ENCODE results near the gene ATG2B.

The ATG2B gene

GRCh38 chr14:96383445-96383844 is 20.3 kb upstream of the ATG2B start:
- DNase-seq (ENCODE audit: low read depth, low spot score): no peak
- POLR2A ChIA-PET: no interaction called here
- TF ChIP-seq, protein P1, sequence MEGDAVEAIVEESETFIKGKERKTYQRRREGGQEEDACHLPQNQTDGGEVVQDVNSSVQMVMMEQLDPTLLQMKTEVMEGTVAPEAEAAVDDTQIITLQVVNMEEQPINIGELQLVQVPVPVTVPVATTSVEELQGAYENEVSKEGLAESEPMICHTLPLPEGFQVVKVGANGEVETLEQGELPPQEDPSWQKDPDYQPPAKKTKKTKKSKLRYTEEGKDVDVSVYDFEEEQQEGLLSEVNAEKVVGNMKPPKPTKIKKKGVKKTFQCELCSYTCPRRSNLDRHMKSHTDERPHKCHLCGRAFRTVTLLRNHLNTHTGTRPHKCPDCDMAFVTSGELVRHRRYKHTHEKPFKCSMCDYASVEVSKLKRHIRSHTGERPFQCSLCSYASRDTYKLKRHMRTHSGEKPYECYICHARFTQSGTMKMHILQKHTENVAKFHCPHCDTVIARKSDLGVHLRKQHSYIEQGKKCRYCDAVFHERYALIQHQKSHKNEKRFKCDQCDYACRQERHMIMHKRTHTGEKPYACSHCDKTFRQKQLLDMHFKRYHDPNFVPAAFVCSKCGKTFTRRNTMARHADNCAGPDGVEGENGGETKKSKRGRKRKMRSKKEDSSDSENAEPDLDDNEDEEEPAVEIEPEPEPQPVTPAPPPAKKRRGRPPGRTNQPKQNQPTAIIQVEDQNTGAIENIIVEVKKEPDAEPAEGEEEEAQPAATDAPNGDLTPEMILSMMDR (IDR thresholded peaks at IDR 0.05; ENCODE audit: insufficient read depth, low read length, missing control alignments): no peak
- no peak overlapping the region for H3K4me3 ChIP-seq (ENCODE audit: low read depth, low read length)
- CTCF ChIA-PET: no interaction called here

DNA sequence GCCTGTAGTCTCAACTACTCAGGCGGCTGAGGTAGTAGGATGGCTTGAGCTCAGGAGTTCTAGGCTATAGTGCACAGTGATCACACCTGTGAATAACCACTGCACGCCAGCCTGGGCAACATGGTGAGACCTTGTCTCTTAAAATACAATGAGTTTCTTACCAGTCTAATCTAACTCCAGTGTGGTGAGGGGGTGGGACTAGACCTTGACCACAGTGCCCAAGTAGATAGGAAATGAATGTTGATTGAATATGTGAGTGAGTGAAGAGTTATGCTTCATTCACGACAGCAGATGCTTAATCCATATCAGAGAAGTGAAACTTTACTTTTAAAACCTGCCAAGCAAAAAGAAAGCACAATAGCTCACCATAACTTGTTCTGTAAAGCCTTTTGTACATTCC is 17.6 kb upstream of the ATG2B start:
- TF ChIP-seq, protein P1 (IDR thresholded peaks at IDR 0.05; ENCODE audit: insufficient read depth, low read length, missing control alignments): no peak
- no peak overlapping the region for H3K4me3 ChIP-seq (ENCODE audit: low read depth, low read length)
- CTCF ChIA-PET: interaction anchor here (1.5 kb wide), 2 partner anchors 84 to 280 kb away, joined by 3 to 4 read pairs; no protein-coding TSS in a partner anchor
- POLR2A ChIA-PET: no interaction called here
- DNase-seq (ENCODE audit: low read depth, low spot score): no peak

GRCh38 chr14:96376093-96376492 is 13.0 kb upstream of the ATG2B start:
- POLR2A ChIA-PET: no interaction called here
- no peak overlapping the region for H3K4me3 ChIP-seq (ENCODE audit: low read depth, low read length)
- no peak for DNase-seq (ENCODE audit: low read depth, low spot score)
- TF ChIP-seq, protein P1 (IDR thresholded peaks at IDR 0.05; ENCODE audit: insufficient read depth, low read length, missing control alignments): no peak
- CTCF ChIA-PET: no interaction called here

- CTCF ChIA-PET: no interaction called here
- H3K4me3 ChIP-seq (ENCODE audit: low read depth, low read length): no peak overlapping the region
- TF ChIP-seq, protein P1 (IDR thresholded peaks at IDR 0.05; ENCODE audit: insufficient read depth, low read length, missing control alignments): no peak
- DNase-seq (ENCODE audit: low read depth, low spot score): no peak
- POLR2A ChIA-PET: no interaction called here
Measured at GRCh38 chr14:96373538-96373937, 10.4 kb upstream of the ATG2B start.

DNA sequence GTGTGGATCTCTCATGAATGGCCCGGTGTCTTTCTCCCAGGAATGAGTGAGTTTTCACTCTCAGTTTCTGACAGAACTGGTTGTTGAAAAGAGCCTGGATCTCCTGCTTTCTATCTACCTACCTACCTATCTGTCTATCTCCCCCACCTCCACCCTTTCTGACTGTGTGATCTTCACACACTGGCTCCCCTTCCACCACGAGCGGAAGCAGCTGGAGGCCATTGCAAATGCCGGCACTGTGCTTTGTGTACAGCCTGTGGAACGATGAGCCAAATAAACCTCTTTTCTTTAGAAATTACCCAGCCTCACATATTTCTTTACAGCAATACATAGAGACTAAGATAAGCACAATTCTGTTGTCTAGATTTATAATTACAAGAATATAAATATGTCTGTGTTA is 7.4 kb upstream of the ATG2B start:
- TF ChIP-seq, protein P1 (IDR thresholded peaks at IDR 0.05; ENCODE audit: insufficient read depth, low read length, missing control alignments): no peak
- POLR2A ChIA-PET: no interaction called here
- CTCF ChIA-PET: interaction anchor here (1.0 kb wide), 1 partner anchor 13 kb away, joined by 4 read pairs; no protein-coding TSS in a partner anchor
- no peak for DNase-seq (ENCODE audit: low read depth, low spot score)
- no peak overlapping the region for H3K4me3 ChIP-seq (ENCODE audit: low read depth, low read length)

DNA sequence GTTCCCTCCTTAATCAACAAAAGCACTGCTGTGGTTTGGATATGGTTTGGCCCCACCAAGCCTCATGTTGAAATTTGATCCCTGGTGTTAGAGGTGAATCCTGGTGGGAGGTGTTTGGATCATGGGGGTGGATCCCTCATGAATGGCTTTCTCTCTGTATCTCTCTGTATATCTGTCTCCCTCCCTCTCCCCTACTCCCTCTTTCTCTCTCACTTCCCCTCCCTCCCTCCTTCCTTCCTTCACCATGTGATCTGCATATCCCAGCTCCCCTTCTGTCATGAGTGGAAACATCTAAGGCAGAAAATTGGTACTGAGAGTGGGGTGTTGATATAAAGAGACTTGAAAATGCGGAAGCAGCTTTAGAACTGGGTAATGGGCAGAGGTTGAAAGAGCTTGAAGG is 5.4 kb upstream of the ATG2B start:
- no peak overlapping the region for H3K4me3 ChIP-seq (ENCODE audit: low read depth, low read length)
- TF ChIP-seq, protein P1 (IDR thresholded peaks at IDR 0.05; ENCODE audit: insufficient read depth, low read length, missing control alignments): no peak
- ChIA-PET CTCF (no interaction called here), POLR2A (no interaction called here)
- no peak for DNase-seq (ENCODE audit: low read depth, low spot score)

Measured in AG04449 (cell line).